Mucosa of gallbladder (tissue), 1 donor: Measurements from ENCODE around the gene TCF21. TPM values are rescaled to one million over a fixed set of nuclear protein-coding genes. Genes with fewer than 3 reads are reported as not detected.
"Not testable (repeated sequence)": the region's sequence is repeated elsewhere in the genome, so short reads cannot be mapped to it uniquely, and the experiment has no call there.

ENCODE experiments used
- DNase-seq: peaks from one replicate; pipeline ENCODE4 v3.0.0-alpha.2; 2020; ENCODE audit warnings: low spot score
- total RNA-seq: library from RNA; stranded (reverse); gene quantifications from one replicate; pipeline ENCODE4 v1.2.1, GENCODE V29; 2021
- donor health status: DM: no; HTN: no; CAD: no.

TCF21 gene
- total RNA-seq = 10.9 TPM

DNA sequence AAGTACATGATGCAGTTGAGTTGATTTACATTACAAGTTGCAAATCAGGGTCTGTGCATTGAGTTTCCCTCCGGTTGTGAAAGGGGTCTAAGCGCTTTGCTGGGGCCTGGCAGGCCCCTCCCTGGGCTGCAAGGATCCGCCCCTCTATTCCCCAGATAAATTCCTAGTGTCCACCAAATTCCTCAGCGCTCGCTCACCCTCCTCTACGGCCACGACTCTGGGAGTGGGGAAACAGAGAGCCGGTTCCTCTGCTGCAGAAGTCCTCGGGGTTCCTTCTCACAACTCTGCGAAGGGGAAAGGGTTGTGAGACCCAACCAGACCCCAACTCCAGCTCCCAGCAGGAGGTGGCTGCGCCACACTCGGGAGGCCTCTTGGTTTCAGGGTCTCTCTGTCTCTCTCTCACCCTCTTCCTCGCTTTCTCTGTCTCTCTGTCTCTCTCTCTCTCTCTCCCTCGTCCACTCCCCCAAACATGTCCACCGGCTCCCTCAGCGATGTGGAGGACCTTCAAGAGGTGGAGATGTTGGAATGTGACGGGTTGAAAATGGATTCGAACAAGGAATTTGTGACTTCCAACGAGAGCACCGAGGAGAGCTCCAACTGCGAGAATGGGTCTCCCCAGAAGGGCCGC is at the start of gene TCF21:
Gene TCF21, plus strand, starts transcription at position 185 of the 628 bp plus-strand sequence. Its CDS starts 285 bp downstream, at position 470.
- peak; percentile 25 for DNase-seq

DNA sequence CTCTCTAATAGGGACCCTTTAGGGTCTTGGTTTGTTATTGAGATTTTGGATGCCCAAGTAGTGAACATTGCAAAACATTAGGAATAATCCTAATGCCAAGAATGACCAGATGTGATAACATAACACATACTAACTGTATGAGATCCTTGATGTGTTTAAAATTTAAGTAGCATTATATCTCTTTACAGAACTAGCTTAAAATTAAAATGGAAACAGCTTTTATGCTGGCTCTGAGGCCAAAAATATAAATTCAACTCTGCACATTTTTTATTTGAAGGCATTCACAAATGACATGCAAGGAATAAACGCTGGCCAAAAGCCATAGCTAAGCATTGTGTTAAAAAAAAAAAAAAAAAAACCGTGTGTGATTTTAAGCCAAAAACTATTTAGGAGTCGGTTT is 47.7 kb upstream of the TCF21 start:
- no peak for DNase-seq

DNA sequence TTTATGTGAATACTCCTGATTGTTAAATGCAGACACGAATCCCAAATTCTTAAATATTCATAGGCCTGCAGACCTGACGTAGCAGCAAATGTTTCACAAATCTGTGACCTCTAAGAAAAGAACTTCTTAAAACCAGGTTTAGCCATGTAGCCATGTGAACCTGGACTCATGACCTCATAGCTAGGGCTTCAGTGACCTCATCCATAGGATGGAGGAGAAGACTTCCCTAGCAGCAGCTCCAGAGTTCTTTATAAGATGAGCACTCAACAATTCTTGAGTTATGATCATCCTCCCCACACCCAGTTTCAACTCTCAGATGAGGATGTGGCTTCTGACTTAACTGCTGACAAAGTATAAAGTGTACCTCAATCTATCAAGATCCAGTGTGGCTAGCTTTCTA is 45.8 kb upstream of the TCF21 start:
- no peak for DNase-seq

DNA sequence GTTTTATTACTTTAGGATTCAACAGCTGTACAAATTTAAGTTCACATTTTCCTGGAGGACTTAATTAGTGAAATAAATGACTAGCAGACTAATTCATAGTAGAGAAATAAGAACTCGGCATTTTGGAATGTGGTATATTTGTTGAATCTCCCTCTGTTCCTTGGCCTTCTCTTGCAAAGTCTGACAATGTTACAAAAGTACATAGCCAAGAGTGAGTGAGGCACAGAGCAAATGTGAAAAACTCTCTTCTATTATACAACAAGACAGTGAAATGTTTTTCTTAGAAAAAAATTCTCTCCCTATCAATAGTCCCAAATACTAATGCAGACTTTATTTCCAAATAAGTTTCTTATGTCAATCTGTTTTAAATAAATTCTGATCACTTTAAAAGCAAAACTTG is 44.2 kb upstream of the TCF21 start:
- DNase-seq = no peak

DNA sequence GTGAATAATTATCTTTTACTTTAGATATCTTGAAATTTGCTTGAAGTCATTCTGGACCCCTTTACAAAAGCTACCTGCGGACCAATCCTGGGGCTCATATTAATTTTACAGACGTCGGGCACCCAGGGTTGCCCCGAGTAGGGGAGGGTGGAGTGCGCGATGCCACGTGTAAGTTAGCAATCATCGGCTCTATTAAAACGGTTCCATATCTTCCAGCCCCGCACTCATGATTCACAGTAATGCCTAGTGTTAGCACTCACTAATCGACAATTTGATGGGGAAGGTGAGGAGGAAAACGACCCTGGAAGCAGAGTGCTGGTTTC is 34.9 kb upstream of the TCF21 start:
- no peak for DNase-seq

DNA sequence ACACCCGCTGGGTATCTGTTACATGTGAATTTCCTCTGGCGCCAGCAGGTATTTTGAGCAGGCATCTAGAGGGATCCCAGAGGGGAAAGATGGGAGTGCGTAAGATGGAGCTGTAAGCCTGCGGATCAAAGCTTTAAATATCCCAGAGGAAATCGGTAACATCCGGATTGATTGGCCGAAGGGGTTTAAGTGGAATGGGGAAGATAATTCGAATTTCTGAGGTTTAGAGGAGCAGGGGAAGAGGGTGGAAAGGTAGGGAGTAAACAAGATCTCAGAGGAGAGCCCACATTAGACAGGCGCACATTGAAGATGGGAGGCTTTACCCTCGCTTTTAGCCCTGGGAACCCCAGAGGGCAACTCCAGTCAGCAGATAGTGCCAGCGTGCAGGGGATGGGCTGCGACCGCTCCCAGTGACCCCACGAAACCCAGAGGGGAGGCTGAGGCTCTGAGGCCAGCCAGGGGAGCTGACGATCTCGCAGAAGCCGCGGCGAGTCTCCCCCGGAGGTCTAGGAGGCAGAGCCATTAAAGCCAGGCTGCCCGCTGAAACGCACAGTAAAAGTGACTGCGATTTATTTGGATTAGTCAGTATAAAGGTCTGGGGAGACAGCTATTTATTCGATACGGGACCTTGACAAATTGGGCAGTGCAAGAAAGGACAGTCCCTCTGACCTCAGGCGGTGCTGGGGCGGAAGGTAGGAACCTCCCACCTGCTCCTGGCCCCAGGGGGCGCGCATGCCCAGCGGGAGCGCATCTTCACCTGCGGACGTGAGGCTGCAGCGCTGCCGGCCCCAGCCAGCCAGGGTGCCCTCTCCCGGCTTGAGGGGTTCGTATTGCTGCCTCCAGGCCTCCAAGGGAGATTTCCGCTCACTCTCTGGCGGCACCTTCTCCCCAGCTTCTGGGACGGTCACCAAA is 34.3 kb upstream of the TCF21 start:
- DNase-seq = no peak

DNA sequence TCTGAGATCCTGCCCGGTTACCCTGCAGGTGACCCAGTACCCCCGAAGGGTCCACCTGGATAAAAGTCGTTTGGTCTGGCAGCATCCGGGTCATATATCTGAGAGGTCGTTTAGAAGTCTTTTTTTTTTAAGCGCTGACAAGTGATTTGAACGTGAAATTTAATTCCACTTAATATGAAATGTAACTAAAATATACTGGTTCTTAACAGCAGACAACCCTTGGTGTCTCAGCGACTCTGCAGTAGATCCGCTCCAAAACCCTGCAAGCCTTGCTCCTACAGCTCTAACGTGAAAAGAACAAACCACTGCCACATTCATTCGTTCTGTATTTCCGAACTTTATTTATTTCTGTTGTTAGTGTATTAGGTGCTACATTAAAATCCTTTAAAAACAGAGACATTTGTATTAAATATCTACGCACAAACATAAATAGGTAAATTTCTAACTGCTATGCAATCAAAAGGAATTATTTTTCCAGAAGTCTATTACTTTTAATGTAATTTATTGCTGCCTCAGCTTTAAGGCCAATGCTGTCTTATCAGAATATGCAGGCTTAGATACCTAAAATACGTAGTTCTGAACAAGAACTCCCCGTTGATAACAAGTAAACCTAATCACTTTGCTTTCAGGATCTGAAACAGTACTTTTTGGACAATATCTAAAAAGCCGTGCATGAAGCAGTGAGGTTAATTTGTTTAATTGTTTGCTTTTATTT is 33.5 kb upstream of the TCF21 start:
- no peak for DNase-seq

DNA sequence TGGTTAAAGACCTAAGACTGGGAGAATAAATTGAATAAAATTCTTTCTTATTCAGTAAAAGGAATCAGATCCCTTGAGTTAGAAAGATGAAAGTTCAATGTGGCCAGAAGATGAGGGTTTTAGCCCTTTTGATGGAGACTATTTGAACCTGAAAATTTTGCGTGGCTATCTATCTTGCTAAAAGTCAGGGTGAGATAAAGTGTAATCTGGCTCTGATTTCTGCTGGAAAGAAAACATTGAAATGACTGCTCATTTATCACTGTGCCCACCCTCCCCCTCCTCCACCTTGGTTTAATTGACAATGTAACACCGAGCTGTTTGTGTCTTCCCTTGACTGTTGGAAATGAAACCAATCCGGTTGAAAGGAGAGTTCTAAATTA is 32.9 kb upstream of the TCF21 start:
- DNase-seq = no peak

DNA sequence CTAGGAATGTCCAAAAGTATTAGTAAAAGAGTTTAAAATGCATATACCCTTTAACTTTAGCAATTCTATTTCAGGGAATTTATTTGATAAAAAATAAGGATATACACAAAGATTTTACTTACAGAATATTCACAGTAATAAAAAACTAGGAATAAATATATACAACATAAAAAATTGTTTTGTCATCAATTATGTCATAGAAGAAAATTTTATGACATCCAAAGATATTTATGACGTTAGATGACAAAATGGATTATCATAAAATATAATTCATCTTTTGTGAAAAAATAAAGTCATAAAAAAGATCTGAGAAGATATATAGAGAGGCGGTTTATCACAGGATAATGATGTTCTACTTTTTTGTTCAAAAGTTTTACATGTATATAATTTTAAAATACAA is 32.0 kb upstream of the TCF21 start:
- DNase-seq = no peak

DNA sequence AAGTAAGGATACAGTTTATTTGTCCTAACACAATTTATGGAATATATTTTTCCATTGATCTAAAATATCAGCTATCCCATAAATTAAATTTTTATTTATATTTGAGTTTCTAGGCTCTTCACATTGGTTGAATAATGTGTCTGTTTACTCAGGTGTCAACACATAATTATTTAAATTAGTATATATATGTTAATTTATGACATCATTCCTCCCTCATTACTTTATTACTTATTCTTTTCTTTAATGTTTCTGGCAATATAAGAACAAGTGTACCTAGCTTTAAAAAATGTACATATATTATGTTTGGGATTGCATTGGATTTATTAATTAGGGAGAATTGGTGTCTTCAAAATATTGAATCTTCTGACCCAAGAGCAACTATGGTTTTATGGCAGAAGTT is 31.2 kb upstream of the TCF21 start:
- no peak for DNase-seq

DNA sequence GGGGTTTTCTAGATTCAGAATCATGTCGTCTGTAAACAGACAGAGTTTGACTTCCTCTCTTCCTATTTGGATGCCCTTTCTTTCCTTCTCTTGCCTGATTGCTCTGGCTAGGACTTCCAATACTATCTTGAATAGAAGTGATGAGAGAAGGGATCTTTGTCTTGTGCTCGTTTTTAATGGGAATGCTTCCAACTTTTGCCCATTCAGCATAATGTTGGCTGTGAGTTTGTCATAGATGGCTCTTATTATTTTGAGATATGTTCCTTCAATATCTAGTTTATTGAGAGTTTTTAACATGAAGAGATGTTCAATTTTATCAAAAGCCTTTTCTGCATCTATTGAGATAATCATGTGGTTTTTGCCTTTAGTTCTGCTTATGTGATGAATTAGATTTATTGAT is 27.6 kb upstream of the TCF21 start:
- DNase-seq = not testable (repeated sequence)

DNA sequence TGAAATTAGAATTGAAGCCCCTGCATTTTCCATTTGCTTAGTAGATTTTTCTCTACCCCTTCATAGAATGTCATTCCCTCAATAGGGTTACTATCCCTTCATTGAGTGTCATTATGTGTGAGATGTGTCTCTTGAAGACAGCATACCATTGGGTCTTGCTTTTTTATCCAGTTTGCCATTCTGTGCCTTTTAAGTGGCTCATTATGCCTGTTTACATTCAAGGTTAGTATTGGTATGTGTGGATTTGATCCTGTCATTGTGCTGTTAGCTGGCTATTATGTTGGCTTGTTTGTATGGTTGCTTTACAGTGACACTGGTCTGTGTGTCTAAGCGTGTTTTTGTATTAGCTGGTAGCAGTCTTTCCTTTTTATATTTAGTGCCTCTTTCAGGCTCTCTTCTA is 25.7 kb upstream of the TCF21 start:
- no peak for DNase-seq

DNA sequence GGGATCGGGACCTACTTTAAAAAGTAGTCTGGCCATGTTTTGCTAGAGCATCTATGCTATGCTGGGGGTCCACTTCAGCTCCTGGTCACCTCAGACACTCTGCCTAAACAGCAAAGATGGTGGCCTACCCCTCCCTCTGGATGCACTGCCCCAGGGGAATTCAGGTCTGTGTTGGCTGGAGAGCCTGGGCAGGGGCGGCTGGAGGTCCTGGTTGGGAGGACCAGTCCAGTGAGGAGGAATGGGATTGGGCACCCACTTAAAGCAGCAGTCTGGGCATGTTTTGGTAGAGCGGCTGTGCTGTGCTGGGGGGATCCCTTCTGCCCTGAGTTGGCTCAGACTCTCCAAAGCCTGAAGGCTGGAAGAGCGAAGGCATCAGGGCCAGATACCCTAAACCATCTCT is 23.2 kb upstream of the TCF21 start:
- no peak for DNase-seq

DNA sequence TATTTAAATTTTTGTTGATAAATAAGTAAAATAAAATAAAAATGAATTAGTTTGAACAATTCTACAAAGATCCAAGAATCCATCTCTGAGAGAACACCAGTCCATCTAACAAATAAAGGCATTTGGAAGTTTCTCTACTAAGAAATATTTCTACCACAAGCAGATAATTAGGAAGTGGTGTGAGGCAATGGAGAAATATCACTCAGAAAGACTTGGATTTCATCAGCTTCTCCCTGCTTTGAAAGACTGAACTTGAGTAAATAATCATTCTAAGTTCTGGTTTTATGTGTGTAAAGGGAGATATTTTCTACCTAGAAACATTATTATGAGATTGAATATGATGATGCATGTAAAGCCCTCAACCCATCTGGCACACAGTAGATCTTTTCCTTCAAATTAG is 17.8 kb upstream of the TCF21 start:
- DNase-seq = no peak

DNA sequence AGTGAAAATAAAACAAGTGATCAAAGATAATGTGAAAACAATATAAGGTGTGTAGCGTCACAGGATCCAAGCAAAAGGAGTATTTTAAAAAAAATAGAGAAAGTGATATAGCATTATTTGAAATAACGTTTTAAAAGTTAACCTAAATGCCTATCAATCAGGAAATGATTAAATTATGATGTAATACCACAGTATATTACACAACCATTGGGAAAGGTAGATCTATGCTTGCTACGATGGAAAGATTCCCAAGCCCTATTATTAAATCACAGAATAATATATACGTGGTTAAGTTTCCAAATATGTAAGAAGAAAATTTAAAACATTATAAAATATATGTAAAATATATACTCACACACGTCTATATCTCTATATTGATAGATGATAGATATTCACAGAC is 15.4 kb upstream of the TCF21 start:
- no peak for DNase-seq

DNA sequence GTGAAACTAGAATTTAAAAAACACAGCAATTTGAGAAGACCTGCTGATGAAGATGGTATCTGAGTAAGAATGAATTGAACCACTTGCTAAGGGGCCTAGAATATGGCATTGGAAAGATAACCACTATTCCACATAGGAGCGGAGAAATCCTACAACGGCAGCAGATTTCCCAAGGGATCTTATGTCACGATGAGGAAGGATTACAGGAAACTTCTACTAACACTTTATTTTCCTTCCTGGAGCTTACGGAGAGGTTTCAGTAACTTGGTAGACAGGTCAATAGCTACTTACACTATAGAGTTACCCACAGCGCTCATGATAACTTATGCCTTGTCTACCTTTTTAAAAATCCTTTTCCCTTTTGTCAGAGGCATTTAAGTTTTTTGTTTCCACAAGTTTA is 11.8 kb upstream of the TCF21 start:
- no peak for DNase-seq

DNA sequence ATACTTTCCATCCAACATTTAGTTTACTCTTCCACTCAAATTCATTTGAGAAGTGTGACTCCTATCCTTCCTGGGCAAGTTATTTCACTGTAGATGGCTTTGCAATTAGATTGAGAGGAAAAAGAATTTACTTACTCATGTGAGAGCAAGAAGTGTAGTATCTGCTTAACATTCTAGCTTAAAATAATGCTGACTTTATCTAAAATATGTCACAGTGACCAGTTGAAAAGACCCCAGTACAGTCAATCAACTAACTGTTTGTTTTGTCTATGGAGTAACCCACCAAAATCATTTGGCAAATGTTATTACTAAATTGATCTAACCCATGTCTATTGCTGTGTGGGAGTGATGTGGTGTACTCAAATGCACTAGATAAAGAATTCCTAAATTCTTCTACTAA is 8.9 kb upstream of the TCF21 start:
- no peak for DNase-seq

DNA sequence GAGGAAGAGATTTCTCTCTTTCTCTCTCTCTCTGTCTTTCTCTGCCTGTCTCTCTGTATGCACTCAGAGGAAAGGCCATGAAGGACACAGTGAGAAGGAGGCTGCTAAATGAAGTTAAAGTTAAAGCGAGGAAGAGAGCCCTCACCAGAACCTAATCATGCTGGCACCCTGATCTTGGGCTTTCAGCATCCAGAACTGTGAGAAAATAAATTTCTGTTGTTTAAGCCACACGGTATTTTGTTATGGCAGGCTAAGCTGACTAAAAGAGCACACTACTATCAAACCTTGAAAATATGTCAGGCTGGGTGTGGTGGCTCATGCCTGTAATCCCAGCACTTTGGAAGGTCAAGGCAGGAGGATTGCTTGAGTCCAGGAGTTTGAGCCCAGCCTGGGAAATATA is 8.0 kb upstream of the TCF21 start:
- no peak for DNase-seq

DNA sequence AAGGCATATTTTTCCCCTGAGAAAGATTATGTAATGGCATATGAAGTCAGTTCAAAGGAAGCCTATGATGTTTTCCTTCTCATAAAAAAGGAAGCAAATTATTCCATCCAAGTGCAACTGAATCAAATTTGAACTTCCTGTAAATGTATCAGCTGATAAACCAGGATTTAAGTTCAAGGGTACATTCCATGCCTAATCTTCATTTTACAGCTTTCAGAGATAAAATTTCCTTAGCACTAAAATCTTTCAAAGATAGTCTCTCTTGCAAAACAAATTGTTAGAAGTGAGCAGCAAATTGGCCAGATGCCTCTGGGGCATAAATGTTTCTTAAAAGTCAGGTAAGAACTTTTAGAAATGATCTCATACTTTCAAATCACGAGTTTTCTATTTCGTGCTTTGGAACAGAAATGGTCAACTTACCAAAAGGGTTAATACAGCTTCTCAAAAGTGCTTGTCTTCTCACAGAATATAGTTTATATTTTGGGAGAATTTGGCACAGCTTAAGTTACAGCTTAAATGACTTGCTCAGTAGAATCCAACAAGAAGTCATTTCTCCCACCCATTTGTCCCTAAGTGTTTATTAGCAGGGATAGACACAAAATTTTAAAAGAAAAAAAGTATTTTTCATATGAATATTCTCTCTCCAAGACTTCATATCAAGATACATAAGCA is 2.7 kb upstream of the TCF21 start:
- no peak for DNase-seq

DNA sequence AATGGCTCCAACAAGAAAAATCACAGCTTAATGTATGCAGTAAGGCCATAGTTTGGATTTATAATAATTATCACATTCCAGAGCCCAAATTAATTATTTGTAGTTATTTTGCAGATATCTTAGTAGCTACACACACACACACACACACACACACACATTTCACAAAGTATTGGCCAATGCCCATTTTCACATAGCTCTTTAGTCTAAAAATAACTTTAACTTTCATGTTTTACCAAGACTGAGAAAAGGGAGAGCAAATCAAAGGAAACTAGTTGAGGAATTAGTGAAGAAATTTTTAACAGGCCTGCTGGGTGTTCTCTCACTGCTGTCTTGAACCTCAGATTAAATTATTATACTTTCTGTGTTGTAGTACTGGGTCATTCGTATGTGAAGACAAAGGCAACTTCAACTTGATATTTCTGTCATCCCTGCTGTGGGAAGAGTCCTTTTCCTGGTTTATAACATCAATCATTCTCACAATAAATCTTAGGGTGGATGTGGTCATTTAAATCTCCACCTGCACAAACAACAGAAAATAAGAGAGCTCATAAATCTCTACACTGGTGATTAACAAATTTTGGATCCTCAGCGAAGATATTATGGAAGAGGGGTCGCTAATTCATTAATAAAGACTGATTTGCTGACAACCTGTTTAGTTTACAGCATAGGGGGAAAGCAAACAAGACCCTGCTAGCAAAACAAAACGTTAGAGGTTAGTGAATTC is 1.6 kb upstream of the TCF21 start:
- no peak for DNase-seq

DNA sequence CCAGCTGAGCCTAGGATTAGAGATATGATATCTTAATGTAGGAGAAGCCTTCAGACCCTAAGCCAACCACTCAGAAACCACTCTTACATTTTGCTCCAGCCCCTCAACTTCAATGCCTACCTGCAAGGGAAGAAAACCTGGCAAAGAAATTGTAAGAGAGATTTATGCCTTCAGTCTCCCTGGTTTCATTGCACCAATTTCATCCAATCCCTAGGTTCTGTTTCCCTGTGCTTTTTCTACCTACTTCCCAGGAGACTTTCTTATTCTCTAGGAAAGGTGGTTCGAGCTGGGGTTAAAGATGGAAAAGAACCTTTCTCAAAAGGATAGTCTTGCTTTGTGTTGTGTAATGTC is 1.1 kb upstream of the TCF21 start:
- DNase-seq = no peak
